Fibroblast of villous mesenchyme (primary cell): ENCODE data around the gene OR2A25. TPM values are rescaled to one million over a fixed set of nuclear protein-coding genes. Genes with fewer than 3 reads are reported as not detected.

Experiments
- DNase-seq: peaks from one replicate; pipeline ENCODE4 v3.0.0-alpha.2; 2010; ENCODE audit warnings: low read depth
- H3K4me3 ChIP-seq: 2 replicates; pipeline ENCODE4 v1.5.1; 2011; ENCODE audit warnings: low read depth, mild to moderate bottlenecking, low read length
- small RNA-seq: library from RNA; depleted of rRNA; stranded (forward); fragments of <200 nt; gene quantifications from one replicate; pipeline ENCODE3, GENCODE V24; 2012
- total RNA-seq: library from RNA; depleted of rRNA; stranded (reverse); fragments of >200 nt; gene quantifications from 2 replicates; pipeline ENCODE4 v1.2.3, GENCODE V29; 2012
- TF ChIP-seq, protein P1 (sequence below): IDR thresholded peaks from 2 replicates; pipeline ENCODE4 v1.5.1; 2012; ENCODE audit warnings: low read depth, mild to moderate bottlenecking, low read length; ENCODE audit not compliant: insufficient read depth

OR2A25 gene
- total RNA-seq, 1 donor, result not detected

DNA sequence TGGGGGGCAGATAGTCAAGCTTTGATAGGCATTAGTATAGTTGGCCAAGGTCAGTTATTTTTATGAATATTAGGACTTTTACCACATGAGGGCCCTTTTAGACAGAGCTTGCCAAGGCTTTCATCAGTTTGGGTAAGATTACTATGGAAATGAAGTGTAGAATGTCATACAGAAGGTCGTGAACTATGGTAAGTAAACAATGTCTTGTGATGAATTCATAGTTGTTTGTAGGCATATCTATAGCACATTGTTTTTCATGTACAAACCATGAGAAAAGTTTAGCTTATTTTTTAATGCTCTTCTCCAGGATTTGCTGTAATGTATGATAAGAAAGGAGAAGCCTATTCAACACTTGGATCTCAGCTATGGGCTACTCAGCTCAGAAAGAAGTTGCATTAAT is 44.0 kb downstream of the OR2A25 start:
- DNase-seq, result no peak
- H3K4me3 ChIP-seq, result no peak overlapping the region
- TF ChIP-seq, protein P1, sequence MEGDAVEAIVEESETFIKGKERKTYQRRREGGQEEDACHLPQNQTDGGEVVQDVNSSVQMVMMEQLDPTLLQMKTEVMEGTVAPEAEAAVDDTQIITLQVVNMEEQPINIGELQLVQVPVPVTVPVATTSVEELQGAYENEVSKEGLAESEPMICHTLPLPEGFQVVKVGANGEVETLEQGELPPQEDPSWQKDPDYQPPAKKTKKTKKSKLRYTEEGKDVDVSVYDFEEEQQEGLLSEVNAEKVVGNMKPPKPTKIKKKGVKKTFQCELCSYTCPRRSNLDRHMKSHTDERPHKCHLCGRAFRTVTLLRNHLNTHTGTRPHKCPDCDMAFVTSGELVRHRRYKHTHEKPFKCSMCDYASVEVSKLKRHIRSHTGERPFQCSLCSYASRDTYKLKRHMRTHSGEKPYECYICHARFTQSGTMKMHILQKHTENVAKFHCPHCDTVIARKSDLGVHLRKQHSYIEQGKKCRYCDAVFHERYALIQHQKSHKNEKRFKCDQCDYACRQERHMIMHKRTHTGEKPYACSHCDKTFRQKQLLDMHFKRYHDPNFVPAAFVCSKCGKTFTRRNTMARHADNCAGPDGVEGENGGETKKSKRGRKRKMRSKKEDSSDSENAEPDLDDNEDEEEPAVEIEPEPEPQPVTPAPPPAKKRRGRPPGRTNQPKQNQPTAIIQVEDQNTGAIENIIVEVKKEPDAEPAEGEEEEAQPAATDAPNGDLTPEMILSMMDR, result no peak

DNA sequence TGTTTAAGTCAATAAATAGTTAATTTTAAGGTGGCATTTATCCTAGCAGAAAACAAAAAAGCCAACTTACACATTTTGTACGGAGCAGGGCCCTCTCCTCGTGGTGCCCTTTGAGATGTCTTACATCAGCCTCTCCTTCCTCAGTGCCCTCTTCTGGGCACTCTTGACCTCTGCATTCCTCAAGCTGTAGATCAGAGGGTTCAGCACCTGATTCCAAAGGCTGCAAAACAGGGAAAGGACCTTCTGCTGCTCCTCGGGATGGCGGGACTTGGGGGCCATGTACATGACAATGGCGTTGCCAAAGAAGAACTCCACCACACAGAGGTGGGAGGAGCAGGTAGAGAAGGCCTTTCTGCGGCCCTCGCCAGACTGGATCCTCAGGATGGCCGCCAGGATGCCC is 48.7 kb downstream of the OR2A25 start:
- TF ChIP-seq, protein P1, result no peak
- no peak overlapping the region for H3K4me3 ChIP-seq
- DNase-seq, result no peak

GRCh38 chr7:144122876-144123275 is 53.3 kb downstream of the OR2A25 start, which contains the start of gene OR2A14:
TSS of gene OR2A14 (plus strand) at chr7:144123176. CDS start at chr7:144129113, 5,937 bp downstream.
- no peak for DNase-seq
- no peak within 1 kb of the TSS for H3K4me3 ChIP-seq
- TF ChIP-seq, protein P1, result no peak

Small RNAs within 50 kb of the gene (small RNA-seq; reads per million reads assigned to genes)
- gene OR2A41P, result not detected

Other genes with a start within 250 kb of the OR2A25 start
- gene TCAF1, start 167.6 kb upstream of the OR2A25 start, total RNA-seq, result 66.7 and 95.4 TPM in 2 replicates
- not detected in 2 replicates for gene OR2F2, start 134.6 kb upstream of the OR2A25 start, total RNA-seq
- gene OR2F1, start 115.0 kb upstream of the OR2A25 start, total RNA-seq, result not detected in 2 replicates
- gene OR6B1, start 69.5 kb upstream of the OR2A25 start, total RNA-seq, result under 0.01 TPM in 1 of 2 replicates, not detected in the other
- not detected in 2 replicates for gene OR2A5, start 20.9 kb upstream of the OR2A25 start, total RNA-seq
- gene OR2A12, start 16.5 kb downstream of the OR2A25 start, total RNA-seq, result not detected in 2 replicates
- not detected in 2 replicates for gene OR2A2, start 39.8 kb downstream of the OR2A25 start, total RNA-seq
- gene OR2A14, start 53.4 kb downstream of the OR2A25 start, total RNA-seq, result not detected in 2 replicates
- gene CTAGE4, start 113.7 kb downstream of the OR2A25 start, total RNA-seq, result 0.32 and 0.43 TPM in 2 replicates
- 0.97 and 3.0 TPM in 2 replicates for gene ARHGEF35, start 126.0 kb downstream of the OR2A25 start, total RNA-seq
- gene OR2A42, start 169.8 kb downstream of the OR2A25 start, total RNA-seq, result under 0.01 TPM in 2 replicates
- gene OR2A7, start 195.0 kb downstream of the OR2A25 start, total RNA-seq, result under 0.01 and 0.32 TPM in 2 replicates
- gene CTAGE8, start 199.5 kb downstream of the OR2A25 start, total RNA-seq, result 0.43 TPM in 1 of 2 replicates, not detected in the other
- under 0.01 TPM in 2 replicates for gene OR2A1, start 242.6 kb downstream of the OR2A25 start, total RNA-seq